Pons (tissue), 1 donor: Measurements from ENCODE around the gene FHIT.

ENCODE experiments used
- DNase-seq: peaks from one replicate; pipeline ENCODE4 v3.0.0-alpha.2; 2016; ENCODE audit warnings: low spot score

Gene FHIT

DNA sequence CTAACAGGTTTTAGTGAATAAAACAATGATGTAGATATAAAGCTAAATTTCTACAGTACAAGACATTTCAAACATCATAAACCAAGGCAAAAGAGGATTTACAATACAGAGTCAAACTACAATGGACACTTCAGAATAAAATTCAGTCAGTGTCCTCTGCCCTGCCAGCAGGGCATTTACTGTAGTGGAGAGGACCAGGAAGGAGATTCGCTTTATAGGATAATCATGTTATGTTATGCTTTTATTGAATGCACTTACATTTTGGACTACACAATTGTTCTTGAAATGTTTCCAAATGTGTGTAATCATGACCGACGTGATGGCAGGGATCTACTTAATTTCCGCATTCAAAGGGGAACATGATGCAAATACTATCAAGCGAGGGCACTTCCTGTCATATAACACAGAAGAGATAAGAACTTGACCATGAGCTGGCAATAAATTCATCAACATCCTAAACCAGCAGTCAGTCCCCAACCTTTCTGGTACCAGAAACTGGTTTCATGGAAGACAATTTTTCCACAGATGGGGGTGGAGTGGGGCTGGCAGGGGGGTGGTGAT, 925.6 kb downstream of the FHIT start:
- DNase-seq: no peak

DNA sequence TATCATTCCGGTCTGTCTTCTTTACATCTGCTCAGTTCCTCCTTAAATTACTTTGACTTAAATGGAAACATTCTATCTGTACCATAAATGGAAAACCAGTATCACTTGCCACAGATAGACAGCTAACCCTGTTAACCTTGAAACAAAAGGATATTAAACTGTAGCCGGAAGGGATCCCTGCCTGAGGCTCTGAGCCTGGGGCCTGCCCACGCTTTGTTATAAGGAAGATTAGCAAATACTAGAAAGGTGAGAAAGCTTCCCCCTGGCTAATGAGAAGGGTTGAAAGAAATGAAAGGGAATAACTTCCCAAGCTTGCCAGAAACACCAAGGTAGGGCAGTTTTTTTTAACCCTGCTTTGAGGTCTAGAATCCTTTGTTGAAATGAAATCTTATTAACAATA, 927.6 kb downstream of the FHIT start:
- DNase-seq: no peak

DNA sequence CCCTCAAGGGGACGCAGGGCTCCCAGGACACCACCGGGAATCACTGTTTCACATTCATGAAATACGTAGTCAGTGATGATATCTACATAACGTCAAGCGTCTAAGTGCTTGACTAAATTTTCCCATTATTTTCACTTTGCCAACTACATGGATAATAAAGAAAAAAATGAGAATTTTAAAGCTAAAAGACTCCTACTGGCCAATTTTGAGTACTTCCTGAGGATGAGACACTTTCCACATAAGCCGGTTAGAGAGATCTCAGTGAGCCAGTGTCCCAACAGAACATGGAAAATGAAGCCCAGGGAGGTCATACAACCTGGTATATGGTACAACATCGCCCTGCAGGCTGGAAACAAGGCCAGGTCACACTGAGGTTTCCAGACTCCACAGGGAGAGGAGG, 928.1 kb downstream of the FHIT start:
- no peak for DNase-seq

DNA sequence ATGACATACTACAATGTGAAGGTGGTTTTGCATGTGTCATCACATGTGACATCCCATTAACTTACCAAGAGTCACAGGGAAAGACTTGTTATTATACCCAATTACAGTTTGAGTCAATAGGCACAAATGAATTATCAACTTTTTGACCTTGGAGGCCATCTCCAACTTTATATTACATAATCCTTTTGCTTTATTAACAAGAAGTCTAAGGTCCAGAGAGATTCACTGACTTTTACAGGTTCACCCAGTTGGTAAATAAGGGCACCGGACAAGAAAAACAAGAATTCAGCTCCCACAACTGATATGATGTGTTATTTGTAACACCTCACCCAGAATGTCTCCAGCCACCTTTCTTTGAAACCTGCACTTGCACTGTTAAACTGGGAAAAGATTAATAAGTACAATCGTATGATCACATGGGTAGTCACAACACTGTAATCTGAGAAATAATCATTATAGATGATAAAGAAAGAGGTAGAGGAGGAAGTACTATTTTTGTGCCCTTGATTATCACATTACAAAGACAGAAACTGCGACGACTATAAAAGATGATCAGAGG, 928.9 kb downstream of the FHIT start:
- DNase-seq: no peak

DNA sequence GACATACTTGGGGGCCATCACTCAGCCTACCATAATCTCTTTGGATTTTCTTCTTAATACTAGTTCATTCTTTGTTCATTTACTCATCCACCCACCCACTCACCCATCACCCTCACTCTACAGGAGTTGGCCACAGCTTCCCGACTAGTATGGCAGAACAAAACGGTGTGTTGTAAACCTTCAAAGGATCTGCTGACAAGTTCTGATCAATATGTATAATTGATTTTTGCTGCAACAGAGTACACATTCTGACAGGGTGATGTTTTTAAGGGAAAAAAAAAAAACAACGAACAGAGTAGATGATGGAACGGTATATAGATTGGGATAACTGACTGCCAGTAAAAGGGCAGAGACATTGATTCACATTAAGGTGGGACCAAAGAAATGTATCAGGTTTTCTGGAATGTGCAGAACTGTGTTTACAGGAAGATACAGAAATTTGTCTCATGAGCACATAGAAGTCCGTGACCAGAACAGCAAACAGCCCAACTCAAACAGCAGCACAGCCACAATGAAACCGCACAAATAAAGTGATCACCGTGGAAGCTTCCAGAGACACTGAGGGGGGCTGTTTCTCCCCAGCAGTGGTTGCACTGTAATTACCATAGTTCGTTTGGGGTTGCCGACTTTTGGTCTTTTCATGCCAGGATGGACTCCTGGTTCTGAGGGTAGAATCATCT, 931.9 kb downstream of the FHIT start:
- DNase-seq: no peak

DNA sequence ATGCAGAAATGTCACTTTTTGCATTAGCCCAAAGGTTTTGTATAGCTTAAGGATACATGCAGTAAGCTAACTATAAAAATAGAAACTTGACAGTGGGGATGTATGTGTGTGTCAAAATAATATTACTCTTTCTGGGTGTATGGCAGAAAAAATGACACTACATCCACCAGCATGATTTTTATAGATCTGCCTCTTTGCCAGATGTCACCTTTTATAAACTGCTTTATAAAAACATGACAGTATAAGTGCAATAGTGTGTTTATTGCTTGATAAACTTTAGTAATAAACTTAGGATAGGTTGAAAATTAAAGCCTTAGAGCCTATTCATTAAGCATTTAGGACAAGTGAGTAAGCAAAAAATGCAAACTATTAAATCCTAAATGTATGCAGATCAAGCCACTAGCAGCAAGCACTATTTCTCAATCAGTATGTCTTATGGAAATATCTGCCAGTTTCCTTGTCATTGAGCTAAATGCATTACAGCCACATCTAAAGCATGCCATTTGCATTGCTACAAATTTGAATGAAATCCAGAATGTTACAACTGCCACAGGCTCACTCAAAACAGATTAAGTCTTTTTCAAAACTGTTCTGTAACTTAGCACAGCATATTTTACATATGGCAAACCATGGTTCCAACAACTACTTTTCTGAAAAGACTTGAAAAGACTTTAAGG, 935.0 kb downstream of the FHIT start:
- DNase-seq: no peak

DNA sequence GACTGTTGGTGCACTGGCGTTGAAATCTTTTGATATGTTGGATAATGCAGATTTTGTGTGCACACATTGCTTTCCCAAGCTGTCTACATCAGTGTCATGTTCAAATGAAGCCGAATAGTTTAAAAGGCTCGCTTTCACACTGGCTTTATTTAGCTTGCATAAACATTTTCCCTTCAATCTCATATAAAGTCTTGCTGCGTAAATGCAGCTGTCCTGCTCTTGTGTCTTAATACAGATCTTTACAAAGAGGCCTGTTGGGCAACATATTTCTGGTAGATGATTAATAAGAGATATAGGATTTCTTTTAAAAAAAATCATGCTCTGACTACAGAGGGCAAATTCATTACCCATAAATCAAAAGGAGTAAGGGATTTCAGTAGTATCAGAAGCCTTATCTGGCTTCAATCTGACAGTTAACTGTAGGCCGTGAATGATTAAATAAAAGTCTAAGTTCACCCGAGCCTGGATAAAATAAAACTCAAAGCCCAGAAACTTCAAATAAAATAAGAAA, 937.2 kb downstream of the FHIT start:
- DNase-seq: no peak

DNA sequence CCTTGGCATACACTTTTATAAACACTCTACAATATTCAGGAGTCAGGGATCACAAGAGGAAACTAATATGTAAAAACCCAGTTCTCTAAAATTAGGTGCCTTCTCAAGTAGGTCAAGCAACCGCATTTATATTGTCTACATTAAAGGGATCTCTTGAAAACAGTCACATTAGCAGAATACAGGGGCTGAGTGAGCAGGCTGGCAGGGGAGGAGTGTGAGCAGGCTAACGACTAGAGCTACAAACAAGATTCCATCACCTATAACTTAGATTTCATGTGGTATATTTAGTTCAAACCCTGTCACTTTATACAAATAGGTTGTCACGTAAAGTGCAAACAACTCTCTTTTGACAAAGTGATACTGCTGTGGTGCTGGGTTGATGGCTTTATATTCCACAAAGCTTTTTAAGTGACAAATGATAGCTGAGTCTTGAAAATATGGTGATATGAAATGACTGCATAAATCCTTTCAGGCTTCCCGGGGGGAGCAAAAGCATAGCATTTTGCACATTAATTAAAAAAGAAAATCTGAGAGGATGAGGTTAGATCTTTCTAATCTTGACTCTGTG, 937.9 kb downstream of the FHIT start:
- DNase-seq: no peak

DNA sequence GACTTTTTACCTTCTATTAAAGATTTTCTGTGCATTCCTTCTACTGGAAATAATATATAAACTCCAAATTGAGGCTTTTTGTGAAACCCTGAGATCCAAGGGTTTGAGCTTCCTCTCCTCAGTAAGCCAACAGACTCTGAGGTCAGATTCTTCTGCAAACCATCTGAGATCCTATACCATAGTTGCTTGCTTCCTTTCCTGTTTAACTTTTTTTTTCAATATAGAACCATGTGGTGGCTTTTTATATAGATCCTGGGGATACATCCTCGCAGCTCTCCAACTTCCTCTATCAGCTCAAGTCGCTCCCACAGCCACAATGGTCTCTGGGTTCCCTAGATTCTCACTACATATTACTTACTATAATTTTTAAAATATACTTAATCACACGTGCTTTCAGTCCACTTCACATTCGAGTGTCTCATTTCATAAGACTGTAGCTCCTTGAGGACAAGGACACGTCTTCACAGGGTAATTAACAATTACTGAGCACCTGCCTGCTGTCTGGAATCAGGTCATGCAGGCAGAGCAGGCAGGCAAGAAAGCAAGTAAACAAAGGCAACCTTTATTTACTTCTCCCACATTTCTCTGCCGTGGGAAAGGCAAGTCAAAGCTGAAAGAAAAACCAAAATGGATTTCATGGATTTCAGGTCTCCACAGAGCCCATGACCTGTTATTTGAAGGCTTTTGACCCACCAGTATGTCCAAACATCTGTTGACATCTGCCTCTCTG, 941.5 kb downstream of the FHIT start:
- no peak for DNase-seq

DNA sequence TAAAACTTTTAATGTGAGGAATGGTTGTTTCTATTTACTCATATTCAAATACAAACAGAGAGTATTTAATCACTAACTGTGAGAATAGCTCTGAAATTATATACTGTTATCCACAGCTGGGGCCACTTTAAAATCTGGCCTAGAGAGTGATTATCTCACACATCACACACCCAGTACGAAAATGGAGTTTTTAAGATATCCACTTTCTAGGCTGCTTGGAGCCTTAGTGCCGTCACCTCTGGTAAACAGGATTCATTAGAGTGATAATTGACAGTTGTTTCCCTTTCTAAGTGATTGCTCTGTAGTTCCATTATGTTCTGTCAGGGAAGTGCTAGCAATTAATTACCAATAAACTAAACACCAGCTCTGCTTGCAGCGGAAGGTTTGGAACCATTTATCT, 942.4 kb downstream of the FHIT start:
- DNase-seq: no peak

DNA sequence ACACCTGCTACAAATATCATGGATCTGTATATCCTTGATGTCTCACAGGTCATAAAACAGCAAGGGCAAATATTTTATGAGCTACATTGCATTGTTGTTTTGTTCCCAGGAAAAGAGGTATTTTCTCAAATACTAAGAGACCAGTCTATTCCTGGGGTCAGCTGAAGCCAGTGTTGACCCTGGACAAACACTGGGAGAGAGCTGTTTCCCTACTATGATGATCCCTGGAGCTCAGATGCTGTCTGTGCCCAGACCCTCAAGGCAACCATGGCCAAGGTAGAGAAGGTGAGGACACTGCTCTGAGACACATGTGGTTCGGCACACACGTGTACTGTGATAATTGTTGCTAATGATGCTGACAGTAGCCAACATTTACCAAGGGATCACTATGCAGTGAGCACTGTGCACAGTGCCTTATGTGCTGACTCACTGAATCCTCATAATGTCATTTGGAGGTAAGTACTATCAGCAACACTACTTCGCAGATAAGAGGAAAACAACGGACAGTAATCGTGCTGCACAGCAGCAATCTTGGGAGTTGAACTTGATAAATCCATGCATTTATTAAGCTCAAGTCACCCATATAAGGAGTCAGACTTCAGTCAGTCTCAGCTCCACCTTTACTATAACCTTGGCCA, 943.6 kb downstream of the FHIT start:
- no peak for DNase-seq

DNA sequence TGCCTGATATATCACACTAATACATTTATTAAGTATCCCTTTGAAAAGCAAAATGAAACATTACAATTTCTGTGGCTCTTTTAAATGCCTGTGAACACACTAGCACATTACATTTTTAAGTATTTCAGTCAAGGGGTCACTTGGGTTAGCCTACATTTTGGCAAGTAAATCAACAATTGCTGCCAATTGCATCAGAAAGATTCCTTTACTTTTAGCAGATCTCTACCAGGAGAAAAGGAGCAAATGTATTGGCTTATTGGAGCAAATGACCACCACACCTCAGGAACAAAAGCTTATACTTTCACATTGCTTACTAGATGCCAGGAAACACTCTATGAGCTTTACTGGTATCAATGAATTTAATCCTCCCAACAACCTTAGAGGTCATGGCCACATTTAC, 947.1 kb downstream of the FHIT start:
- no peak for DNase-seq

DNA sequence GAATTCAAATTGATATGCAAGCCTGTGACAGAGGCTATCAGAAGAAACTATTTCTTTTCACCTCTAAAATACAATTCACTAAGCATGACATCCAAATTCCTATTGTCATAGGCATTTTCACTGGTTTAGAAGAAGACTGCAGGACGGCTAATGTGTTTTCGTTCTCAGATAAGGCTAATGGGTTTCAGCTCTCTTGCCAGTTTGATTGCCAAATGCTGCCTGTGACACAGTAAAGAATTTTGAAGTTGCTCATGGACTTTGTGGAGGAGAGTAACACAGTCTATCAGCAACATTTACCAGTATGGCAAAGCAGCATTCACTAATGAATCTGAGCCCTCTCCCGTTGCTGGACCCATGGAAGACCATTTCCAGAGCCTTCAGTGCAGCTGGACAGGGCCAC, 948.1 kb downstream of the FHIT start:
- DNase-seq: no peak

DNA sequence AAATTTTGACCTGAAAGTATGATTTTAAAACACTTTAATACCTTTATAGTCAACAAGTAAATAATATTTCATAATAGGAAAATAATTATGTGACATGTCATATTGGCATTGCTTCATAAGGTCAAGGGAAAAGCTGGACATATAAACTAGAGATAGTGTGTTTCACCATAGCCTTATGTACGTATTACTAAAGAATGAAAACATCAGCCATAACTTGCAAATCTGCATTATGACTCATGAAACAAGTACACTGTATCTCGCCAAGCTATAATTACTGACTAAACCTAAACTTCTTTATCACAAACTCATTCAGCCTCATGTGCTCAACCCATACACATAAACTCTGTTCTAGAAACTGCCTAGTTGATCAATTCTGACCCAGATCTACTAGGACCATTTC, 950.1 kb downstream of the FHIT start:
- no peak for DNase-seq

DNA sequence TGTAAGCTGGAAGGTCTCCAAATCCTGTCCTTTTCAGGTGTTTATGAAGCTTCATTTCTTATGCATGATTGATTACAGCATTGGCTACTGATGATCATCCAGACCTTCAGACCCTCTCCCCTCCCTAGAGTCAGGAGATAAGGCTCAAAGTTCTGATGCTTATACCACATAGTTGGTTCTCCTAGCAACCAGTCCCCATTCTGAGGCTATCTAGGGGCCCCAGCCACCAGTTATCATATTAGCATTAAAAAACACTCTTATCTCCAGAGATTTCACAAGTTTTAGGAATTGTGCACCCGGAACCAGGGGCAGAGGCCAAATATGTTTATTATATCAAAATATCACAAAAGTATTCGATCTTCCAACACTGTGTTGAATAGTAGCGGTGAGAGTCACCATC, 953.1 kb downstream of the FHIT start:
- no peak for DNase-seq

DNA sequence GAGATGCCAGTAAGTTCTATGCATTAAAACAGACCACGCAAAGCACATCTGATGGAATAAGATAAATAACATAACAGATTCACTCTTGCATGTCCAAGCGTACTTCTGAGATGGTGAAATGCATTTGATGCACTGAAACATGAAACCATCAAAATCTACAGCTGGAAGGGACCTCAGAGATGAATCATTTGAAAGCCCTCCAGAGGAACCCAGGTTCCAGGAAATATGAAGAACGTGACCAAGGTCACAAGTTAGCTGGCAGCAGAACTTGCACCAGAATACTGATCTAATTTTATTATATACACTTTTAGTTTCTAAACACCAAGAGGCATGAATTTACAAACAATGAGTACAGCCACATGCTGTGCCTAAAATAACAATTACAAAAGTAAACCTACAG, 957.1 kb downstream of the FHIT start:
- DNase-seq: no peak

DNA sequence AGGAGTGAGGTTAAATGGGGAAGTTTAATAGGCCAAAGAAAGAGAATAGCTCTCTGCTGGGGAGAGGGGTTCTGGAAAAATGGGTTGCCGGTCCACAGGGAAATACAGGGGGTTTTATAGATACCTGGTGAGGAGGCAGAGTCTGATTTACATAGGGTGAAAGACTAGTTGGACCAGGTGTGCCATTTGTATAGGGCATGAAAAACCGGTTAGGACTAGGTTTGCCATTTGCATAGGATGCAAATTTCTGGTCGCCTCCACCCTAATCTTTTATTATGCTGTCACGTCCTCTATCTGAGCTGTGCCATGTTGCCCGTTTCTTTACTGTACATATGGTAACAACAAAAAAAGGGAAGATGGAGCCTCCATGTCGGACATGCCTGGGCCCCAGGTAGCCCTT, 960.1 kb downstream of the FHIT start:
- DNase-seq: no peak

DNA sequence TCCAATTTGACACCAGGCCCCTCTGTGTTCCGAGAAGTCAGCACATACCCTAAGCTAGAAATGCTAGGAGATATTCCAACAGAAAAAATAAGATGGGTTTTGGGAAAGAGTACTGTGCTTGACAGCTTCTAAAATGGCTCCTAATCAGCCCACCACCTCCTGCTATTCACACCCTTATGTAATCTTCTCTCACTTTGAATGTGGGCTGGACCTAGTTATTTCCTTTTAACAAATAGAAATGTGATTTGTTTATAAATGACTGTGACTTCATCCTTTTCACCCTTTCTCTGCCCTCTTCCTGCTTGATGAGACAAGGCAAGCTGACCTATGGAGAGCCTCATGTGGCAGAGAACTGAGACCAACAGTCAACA, 961.1 kb downstream of the FHIT start:
- no peak for DNase-seq

DNA sequence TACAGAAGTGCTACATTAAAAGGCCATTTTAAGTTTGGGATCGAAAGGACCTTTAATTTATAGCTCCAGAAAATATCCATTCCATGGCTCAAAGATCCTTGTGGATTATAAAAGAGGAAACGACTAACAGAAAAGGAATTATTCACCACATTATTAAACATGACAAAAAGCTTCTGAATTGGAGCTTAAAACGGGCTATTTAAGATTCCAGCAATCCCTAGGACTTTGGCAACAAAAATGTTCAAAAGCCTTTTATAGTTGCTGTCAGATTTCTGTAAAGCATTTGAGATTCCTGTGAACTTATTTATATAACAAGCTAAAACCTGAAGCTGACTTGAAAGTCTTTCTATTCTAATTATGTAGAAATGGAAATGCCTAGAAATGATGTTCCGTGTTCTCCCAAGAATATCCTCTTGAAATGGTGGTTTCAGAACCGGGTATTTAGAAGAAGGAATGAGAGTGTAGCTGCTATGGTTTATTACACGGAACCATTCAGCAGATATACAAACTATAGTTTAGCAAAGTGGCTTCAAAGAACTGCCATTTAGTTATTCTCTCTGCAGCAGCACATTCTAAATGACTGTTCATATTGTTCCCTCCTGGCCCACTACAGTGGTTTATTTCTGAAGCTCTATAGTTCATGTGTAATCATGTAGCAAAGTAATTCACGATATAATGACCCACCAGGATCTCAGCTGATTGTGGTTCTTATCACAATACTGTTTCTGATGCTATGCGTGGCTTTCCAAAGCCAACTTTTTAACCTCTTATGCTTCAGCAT, 961.7 kb downstream of the FHIT start:
- peak; percentile 20 for DNase-seq

DNA sequence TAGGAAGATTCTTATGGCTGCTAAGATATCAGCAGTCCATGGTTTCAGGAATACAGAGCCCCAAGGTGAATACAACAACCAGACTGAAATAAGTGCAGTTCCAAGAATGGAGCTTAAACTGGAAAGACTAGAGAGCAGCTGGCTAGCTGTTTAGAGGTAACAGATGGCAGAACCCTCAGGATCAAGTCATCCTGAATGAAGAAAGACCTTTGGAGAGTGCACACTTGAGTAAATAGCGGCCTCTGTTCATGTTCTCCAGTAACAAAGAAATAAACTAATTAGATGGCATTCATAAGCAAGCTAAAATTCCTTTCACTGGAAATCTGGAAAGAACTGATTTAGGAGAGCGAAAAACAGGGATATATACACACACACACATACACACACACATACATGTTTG, 968.4 kb downstream of the FHIT start:
- no peak for DNase-seq

DNA sequence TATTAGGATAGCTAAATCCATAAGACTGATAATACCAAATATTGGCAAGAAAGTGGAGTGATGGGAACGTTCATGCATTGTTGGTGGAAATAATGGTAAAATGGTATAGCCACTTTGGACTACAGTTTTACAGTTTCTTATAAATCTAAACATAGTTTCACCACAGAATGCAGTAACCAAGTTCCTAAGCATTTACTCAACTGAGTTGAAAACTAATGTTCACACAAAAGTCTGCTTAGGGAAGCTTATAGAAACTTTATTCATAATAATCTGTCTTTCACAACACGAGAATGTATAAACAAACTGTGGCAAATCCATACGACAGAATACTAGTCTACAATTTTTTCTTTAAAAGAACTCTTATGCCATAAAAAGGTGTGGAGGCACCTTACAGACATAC, 969.3 kb downstream of the FHIT start:
- no peak for DNase-seq
